ENCODE data around the gene KIF25.
A peak's percentile ranks its signal among the peaks of the same experiment; 100 is the strongest.

KIF25 gene

DNA sequence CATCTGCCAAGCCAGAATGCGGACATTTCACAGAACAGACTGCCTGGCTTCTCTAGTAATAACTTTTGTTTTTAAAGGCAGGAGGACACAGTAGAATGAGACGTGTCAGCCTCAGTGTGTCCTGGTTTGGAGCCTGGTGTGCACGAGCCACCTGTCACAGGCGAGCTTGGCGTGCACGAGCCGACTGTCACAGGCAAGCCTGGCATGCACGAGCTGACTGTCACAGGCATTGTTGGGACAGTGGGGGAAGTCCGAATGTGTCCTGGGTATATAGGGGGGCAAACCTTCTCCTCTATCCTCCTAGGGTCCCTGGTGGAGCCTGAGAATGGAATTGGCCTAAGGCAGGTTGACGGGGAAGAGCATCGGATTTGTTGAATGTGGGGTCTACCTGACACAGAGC, 7.5 kb downstream of the KIF25 start:
- in situ Hi-C loops (cut with HindIII; ENCODE audit: low pct_unique_long_range_greater_than_20kb, low sequenced_read_pairs): no loop called here

DNA sequence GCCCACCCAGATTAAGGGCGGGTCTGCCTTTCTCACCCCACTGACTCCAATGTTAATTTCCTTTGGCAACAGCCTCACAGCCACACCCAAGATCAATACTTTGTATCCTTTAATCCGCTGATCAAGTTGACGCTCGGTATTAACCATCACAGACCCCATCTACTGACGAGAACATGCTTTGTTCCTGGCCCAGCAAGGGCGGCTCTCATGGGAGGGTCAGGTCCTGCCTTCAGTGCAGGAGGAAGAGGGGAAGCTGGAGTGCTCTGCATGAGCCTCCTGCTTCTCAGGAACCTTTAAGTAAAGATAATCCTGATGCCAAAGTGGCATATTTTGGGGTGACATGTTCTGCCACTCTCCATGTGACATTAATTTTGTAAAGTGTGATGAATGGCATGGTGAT, 8.3 kb downstream of the KIF25 start:
- no peak for TF ChIP-seq JUND (IDR thresholded peaks at IDR 0.05; ENCODE audit: low read depth)
- DNase-seq (ENCODE audit: low read depth in 1 of 2, low spot score in 1 of 2): no peak
- in situ Hi-C loops (cut with HindIII; ENCODE audit: low pct_unique_long_range_greater_than_20kb, low sequenced_read_pairs): no loop called here

More for the DNA sequence above, 7.5 kb downstream of the KIF25 start:
- TF ChIP-seq JUND (IDR thresholded peaks at IDR 0.05; ENCODE audit: low read depth): no peak
- no peak for DNase-seq (ENCODE audit: low read depth in 1 of 2, low spot score in 1 of 2)

DNA sequence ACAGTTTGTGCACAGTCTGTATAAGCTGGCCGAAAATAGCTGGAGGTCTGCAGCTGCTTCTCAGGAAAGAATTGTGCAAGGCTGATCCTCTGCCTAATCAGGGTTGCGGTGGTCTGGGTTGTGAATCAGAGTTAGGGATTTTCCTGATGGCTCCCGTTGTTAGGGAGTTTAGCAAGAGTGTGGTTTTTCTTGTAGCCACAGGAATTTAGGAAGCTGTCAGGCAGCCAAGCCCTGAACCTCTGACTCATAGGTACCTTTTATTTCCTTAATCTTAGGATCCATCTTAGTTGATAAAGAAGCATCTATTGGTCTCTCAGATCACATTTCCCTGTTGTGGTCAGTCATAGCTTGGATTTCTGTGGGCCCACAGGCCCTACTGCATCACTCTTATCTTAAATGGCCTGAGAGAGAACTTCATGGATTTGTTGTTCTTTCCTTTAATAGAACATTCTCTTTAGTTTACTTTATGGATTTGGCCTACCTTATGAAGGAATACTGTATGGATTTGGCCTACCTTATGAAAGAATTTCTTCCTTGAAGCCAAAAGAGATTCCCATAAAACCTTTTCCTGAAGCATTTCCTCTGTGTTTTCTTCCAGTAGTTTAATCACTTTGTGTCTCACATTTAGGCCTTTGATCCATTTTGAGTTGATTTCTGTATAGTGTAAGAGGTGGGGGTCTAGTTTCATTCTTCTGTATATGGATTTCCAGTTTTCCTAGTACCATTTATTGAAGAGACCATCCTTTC, 10.3 kb downstream of the KIF25 start:
- in situ Hi-C loops (cut with HindIII; ENCODE audit: low pct_unique_long_range_greater_than_20kb, low sequenced_read_pairs): no loop called here
- TF ChIP-seq JUND (IDR thresholded peaks at IDR 0.05; ENCODE audit: low read depth): no peak
- peak in 1 of 2 experiments; percentile 36 for DNase-seq (ENCODE audit: low read depth in 1 of 2, low spot score in 1 of 2)

DNA sequence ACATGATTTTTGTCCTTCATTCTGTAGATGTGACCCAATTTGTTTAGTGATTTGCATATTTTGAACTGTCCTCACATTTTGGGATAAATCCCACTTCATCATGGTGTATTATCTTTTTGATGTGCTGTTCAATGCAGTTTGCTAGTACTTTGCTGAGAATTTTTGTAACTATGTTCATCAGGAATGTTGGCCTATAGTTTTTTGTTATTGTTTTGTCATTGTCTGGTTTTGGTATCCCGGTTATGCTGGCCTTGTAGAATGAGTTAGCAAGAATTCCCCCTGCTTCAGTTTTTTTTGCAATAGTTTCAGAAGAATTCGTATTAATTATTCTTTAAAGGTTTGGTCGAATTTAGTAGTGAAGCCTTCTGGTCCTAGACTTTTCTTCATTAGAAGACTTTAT, 11.9 kb downstream of the KIF25 start:
- in situ Hi-C loops (cut with HindIII; ENCODE audit: low pct_unique_long_range_greater_than_20kb, low sequenced_read_pairs): no loop called here
- TF ChIP-seq JUND (IDR thresholded peaks at IDR 0.05; ENCODE audit: low read depth): no peak
- no peak for DNase-seq (ENCODE audit: low read depth in 1 of 2, low spot score in 1 of 2)

DNA sequence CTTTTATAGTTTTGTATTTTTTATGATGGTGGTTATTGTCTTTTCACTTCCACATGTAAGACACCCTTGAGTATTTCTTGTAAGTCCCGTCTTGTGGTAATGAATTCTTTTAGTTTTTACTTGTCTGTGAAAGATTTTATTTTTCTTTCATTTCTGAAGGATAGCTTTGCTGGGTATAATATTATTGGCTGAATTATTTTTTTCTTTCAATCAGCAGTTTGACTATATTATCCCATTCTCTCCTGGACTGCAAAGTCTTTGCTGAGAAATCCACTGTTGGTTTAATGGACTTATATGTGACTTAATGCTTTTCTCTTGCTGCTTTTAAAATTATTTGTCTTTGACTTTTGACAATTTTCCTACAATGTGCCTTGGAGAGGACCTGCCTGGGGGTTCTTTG, 13.8 kb downstream of the KIF25 start:
- no peak for TF ChIP-seq JUND (IDR thresholded peaks at IDR 0.05; ENCODE audit: low read depth)

DNA sequence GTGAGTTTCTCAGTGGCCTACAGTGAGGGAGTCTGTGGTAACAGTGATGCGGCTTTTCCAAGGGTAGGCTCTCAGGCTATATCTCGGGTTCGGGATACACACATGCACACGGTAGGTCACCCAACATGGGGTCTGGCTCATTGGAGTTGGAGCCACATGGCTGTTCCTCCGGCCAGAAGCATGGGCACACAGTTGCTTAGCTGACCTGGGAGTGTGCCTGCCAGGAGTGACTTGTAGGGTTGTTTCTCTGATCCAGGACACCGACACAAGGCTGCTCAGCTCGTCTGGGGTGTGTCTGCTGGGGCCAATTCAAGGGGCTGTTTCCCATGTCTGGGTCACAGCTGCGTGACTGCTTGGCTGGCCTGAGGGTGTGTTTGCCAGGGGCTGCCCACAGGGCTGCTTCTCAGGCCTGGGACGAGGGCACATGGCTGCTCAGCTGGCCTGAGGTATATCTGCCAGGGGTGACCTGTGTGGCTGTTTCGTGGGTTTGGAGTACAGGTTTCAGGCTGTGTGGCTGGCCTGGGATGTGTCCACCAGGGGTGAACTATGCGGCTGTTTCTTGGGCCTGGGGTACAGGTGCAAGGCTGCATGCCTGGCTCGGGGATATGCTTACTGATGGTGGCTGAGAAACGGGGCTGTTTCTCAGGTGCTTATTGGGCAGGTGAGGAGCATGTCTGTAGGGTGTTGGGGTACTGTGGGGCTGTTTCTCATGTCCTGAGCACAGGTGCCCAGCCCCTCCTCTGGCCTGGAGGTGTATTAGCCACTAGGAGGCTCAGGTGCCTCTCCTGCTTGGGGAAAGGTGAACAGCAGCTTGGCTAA, 15.2 kb downstream of the KIF25 start:
- DNase-seq (ENCODE audit: low read depth in 1 of 2, low spot score in 1 of 2): no peak
- in situ Hi-C loops (cut with HindIII; ENCODE audit: low pct_unique_long_range_greater_than_20kb, low sequenced_read_pairs): no loop called here
- no peak for TF ChIP-seq JUND (IDR thresholded peaks at IDR 0.05; ENCODE audit: low read depth)

More for the DNA sequence above, 13.8 kb downstream of the KIF25 start:
- in situ Hi-C loops (cut with HindIII; ENCODE audit: low pct_unique_long_range_greater_than_20kb, low sequenced_read_pairs): no loop called here
- DNase-seq (ENCODE audit: low read depth in 1 of 2, low spot score in 1 of 2): no peak

DNA sequence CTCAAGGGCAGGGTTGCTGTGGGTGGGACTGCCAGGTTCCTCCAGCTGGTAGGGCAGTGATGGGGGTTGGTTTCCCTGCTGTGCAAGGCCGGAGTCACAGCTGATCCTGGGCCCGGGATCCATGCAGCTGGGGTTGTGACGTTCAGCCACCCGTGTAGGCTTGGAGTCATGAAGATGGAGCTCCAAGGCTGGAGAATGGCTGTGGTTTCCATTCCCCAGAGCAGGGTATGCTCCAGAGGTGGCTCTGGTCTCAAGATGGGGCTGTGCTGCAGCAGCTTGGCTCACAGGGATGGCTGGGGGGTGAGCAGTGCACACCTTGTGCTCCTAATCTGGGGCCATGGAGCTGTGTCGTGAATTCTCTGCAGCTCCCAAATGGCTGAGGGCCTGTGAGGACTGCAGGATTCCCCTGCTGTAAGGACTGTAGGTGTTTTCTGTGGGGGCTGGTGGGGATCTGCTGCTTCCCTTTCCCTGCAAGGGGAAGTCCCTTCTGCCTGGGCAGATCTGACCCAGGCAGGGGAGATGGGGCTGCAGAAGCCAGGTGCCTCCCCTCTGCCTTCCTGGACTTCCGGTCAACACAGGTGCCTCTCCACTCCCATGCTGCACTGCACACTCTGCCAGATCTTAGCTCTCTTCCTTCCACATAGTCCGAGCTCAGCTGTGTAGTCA, 15.9 kb downstream of the KIF25 start:
- no peak for DNase-seq (ENCODE audit: low read depth in 1 of 2, low spot score in 1 of 2)
- in situ Hi-C loops (cut with HindIII; ENCODE audit: low pct_unique_long_range_greater_than_20kb, low sequenced_read_pairs): no loop called here
- TF ChIP-seq JUND (IDR thresholded peaks at IDR 0.05; ENCODE audit: low read depth): no peak

DNA sequence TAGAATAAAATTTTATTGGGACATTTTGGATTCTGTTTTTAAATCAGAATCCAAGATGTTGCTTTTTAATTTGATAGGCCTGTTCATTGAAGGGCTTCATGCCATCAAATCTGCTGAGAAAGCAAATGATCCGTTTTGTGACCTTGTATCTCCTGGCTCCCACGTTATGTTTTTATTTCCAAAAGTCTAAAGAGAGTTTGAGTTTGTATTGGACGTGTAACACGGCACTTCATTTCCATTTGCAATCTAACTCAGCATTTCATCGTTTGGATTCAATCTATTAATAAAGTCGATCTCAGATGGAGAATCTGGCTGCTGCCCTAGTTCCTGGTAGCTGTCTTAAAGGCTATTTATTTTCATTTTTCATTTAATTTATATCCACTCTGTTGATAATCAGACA, 17.0 kb downstream of the KIF25 start:
- in situ Hi-C loops (cut with HindIII; ENCODE audit: low pct_unique_long_range_greater_than_20kb, low sequenced_read_pairs): no loop called here
- no peak for TF ChIP-seq JUND (IDR thresholded peaks at IDR 0.05; ENCODE audit: low read depth)
- no peak for DNase-seq (ENCODE audit: low read depth in 1 of 2, low spot score in 1 of 2)

DNA sequence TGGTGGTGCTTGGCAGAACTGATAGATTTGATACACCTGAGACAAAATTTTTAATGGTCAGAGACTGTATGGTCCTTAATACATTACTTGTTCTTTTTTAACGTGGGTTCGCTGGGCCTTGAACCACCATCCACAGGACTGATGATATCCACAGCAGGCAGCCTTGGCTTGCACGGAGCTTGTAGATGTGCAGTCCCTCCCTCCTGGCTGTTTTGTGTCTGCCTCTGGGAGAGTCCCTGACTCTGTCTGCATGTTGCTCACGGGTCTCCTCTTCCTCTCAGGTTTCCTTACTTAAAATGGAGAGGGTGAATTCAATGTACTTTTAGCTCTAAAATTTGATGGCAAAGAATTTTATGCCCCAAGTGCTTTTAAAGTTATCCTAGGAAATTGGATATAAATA, 17.5 kb downstream of the KIF25 start:
- DNase-seq (ENCODE audit: low read depth in 1 of 2, low spot score in 1 of 2): no peak
- in situ Hi-C loops (cut with HindIII; ENCODE audit: low pct_unique_long_range_greater_than_20kb, low sequenced_read_pairs): no loop called here
- TF ChIP-seq JUND (IDR thresholded peaks at IDR 0.05; ENCODE audit: low read depth): no peak

- in situ Hi-C loops (cut with HindIII; ENCODE audit: low pct_unique_long_range_greater_than_20kb, low sequenced_read_pairs): no loop called here
- no peak for TF ChIP-seq JUND (IDR thresholded peaks at IDR 0.05; ENCODE audit: low read depth)
- DNase-seq (ENCODE audit: low read depth in 1 of 2, low spot score in 1 of 2): no peak
Measured at GRCh38 chr6:168015482-168016175, 18.2 kb downstream of the KIF25 start.

DNA sequence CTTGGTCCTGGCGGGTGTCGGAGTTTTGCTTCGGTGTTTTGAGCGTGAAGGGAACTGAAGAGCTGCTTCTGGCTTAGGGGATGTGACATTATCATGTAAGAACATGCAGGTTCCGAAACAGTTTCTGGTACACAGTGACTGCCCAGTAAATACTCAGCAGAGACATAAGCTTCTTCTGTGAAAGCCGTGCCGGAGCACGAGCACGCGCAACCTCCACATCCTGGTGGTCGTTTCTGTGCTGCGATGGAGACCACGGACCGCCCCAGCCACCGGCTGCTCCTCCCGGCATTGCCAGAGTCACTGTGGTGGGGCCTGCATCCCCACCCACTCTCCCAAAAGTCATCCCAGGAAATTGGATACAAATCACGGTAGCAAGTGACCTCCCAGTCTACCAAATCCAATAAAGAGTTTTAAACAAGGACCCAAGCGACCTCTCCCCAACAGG, 18.7 kb downstream of the KIF25 start:
- in situ Hi-C loops (cut with HindIII; ENCODE audit: low pct_unique_long_range_greater_than_20kb, low sequenced_read_pairs): no loop called here
- no peak for DNase-seq (ENCODE audit: low read depth in 1 of 2, low spot score in 1 of 2)
- TF ChIP-seq JUND (IDR thresholded peaks at IDR 0.05; ENCODE audit: low read depth): no peak

All from T47D (cell line).